Right renal pelvis (tissue), 4 donors: ENCODE results near the gene PRKG1. TPM values are rescaled to one million over a fixed set of nuclear protein-coding genes. Genes with fewer than 3 reads are reported as not detected.
"Not testable (repeated sequence)": the region's sequence is repeated elsewhere in the genome, so short reads cannot be mapped to it uniquely, and the experiment has no call there.

Experiments used
- DNase-seq, 4 donors: peaks; one replicate each; pipeline ENCODE4 v3.0.0-alpha.2; 2013; ENCODE audit warnings: low read depth in 4 of 4, low spot score in 3 of 4, missing footprints in 1 of 4
- polyA plus RNA-seq, 4 donors: library from polyadenylated mRNA; unstranded; fragments of 120-200 nt; gene quantifications; one replicate each; pipeline ENCODE4 v1.2.1, GENCODE V29; 2013; ENCODE audit not compliant: insufficient read length in 4 of 4

The PRKG1 gene
- polyA plus RNA-seq, 4 donors: 13.3 to 16.0 (median 14.3) TPM

DNA sequence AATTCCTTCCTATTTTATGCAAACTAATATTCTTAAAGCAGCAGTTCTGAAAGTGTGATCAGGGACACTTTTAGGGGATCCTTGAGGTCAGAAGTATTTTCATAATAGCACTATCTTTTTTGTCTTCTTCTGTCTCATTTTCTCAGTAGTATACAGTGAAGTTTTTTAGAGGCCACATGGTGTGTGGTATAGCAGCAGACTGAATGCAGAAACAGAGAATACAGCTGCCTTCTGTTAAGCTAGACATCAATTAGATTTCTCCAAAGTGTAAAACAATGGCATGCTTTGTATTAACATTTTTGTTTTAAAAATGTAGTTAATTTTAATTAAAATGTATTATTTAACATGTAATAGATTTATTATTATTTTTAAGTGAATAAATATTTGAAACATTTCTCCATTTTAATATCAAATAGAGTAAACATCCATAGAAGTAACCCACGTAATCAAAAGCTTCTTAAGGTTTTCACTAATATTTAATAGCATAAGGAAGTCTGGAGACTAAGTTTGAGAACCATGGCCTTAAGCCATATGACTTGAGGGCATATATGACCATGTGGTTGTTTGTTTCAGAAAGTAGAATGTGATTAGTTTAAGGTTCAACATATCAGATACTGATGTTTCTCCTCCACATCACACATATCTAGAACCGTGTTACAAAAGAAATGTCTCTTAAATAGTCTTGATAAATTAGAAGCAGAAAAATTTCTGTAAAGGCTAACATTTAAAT is 94.0 kb downstream of the PRKG1 start:
- DNase-seq: no peak

DNA sequence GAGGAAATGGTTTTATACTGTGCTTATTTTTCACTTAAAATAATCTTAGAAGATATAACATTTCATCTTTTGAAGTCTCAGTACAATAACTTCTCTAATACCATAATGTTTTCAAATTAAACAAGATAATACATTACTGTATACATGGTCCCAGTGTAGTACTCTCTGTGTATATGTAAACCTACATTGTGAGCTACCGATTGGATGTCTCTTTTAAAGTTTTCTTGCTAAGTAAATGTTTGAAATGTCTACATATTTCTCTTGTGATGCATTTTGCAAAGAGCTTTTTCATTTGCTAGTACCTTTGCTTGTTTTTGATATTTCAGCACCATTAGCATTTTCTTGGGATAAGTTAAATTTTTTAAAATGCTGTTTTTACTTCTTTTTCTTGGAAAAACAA is 94.8 kb downstream of the PRKG1 start:
- DNase-seq: no peak

DNA sequence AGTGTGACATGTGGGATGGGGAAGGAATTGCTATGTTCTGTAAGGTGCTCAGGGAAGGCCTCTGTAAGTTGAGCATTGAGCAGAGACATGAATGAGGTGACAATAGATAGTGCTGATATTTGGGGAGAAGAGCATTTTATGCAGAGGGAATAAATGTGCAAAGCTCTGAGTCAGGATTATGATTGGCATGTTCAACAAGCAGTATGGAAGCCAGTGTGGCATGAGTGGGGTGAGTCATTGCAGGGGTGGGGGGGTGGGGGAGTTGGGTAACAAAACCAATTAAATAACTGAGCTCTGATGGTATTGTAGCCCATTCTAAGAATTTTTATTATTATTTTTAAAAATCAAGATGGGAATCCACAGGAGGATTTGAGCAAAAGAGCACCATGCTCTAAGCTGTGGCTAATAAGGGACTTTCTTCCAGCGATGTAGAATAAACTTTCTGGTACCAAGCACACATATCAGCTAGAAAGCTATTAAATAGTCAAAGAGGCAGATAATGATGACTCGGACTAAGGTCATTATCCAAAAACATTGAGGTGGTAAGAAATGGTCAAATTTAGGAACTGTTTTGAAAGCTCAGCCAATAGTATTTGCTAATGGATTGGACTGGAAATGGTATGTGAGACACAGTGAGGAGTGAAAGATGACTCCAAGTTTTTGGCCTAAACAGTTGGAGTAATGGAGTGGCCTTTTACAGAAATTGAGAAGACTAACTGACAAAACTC is 96.4 kb downstream of the PRKG1 start:
- DNase-seq: no peak

DNA sequence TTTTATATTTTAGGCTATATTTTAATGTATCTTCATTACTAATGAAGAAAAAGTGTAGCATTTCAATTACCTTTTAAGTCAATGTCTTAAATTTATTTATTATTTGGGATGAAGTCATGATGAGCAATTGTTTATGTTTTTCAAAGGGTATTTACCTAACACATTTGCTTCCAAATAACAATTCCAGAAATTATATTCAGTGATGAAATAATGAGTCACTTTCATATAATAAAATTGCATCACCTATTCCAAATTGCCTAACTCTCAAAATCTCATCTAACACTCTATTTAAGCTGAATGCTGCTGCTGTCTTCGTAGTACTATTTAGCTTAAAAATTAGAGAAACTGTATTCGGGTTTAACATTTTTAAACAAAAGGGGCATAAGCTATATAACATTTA is 97.7 kb downstream of the PRKG1 start:
- no peak for DNase-seq

DNA sequence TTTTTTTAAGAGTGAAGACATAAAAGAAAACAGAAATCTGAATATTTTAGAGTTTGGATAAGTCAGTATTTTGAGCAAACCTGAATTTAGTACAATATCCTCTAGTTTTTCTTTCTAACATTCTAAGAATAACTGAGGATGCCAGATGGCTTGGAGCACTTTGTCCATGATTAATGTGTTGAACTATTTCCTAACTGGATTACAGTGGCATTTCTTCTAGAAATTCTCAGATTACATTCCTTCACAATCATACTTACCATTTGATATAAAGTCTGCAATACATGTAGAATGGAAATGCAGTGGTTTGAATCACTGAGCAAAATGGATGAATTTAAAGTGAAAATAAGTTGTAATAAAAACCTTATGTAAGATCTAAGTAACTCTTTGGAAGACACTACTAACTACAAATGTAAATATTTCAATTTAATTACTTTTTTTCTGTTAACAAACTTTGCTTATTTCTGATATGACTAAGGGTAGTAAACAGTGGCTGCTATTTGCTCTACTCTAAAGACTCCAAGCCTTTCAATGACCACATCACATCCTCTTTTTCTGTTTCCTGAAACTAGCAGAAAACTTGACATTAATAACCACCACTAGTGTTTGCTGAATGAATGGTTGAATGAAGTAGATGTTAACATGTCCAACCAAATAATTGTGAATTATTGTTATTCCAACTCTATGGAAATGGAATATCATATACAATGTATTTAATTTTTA is 102.8 kb downstream of the PRKG1 start:
- DNase-seq: no peak

DNA sequence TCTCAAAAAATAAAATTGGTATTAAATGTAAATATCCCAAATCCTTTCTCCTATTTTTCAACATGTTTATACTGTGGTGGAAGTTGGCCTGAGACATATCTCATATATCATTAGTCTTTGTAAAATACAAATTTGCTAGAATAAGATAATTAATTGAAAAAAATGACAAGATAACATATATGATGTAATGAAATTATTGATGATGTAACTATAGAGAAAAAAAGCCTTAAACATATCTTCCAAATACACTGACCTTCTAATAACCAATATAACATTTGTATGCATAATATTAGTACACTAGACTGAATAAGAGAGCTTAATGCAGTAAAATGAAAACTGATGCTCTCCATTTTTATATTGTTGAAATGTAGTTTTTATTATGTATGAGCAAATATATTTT is 104.3 kb downstream of the PRKG1 start:
- DNase-seq: no peak

DNA sequence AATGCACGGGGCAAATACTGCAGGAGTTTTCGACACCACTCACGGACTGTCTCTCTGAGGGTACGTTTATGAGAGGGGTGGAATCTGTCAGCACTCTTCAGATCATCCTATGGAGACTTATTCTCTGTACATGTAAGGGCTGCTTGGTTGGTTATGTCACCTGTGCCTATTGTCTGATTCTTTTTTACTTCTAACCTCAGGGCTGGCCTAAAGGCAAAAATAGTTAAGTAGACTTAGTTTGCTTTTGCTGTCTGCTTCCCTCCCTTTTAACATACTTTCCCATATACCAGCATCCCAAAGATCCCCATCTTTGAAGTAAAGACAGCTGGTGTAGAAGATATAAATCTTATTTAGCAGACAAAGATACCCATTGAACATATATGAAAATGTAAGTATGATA is 105.9 kb downstream of the PRKG1 start:
- no peak for DNase-seq

DNA sequence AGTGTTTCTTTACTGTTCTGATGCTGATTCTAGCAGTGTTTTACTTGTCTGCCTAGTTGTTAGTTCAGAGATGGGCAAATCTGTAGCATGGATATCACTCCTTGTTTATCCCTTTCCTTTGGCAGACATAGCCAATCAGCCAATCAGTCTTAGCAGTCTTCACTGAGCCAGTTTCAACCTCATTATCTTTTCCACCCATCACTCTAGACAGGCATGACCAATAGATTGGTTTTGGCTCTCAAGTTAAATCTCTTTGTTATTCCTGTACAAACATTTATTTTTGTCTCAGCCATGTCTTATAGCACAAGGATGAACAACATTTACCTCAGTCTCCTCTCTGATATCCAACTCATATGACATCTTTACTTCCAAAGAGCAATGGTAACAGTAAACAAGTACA is 109.5 kb downstream of the PRKG1 start:
- DNase-seq: no peak

DNA sequence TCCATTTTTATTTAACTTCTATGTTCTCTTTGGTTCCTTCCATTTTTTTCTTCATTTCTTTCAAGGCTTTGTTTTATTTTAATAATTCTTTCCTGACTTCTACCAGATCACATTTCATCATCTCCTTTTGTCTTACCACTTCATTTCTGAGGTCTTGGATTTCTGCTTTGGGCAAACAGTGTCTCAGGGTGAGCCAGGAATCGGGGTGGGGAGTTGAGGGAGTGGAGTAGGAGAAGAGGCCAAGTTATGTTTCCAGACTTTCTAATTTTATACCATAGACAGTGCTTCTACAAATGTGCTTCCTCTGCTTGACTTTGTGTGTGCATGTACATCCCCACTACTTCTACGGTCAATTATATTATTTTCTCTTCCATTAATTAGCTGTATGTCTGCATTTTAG is 112.1 kb downstream of the PRKG1 start:
- no peak for DNase-seq

DNA sequence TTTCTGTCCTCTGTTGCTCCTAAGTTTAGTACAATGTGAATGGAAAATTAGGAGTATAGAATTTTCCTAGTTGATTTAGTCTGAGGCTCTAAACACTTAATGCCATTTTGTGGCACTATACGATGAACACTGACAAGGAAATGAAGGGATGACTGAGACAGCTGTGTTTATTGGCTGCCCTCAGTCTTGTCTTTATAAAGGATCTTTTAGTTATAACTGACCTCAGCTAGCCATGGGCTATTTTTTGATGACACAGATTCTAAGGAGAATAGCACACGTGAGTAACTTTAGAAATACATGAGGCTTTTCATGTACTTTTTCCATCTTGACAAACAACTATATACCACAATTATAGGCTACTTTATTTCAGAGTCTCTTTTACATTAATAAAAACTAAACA is 113.7 kb downstream of the PRKG1 start:
- DNase-seq: no peak

DNA sequence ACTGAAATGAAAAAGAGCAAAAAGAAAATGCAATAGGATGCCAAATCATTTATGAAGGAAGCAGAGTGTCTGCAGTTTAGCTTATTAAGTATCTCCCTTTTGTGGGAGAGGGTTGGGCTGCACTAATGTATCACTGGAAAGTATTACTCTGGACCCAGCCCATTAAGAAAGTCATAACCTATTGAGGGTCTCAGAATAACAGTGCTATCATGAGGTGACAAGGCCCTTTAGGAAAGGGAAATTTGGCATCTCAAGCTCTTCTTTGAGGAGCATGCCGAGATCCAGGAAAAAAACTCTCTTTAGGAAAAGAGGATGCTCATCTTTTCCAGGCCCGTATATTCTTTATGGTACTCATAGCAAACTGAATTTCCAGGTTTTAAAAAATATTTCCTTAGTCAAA is 114.6 kb downstream of the PRKG1 start:
- no peak for DNase-seq

DNA sequence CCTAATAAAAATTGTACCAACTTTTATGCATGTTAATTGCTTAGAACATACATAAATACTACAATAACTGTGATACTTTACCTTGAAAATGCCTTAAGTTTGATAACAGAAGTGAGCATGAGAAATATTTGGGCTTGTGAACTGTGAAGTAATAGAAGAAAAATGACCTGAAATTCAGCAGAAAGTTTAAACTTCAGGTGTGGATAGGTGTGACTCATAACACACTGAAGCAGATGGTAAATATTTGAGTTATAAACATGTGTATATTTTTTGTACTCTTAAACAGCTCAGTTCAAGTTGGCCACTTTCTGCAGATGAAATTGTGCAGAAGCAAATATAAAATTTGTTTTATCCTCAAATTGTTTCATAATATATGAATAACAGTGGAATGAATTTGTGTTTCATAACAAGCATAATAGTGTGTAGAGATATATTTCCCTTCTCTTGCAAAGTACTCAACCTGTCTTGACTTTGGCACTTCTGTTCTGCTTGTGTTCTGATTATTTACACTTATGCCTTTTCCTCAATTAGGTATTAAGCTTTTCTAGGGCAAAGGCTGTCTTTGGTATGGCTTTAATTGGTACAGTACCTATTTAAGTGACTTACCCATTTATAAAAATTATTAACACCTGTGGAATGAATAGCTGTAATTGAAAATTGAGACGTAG is 122.4 kb downstream of the PRKG1 start:
- no peak for DNase-seq

DNA sequence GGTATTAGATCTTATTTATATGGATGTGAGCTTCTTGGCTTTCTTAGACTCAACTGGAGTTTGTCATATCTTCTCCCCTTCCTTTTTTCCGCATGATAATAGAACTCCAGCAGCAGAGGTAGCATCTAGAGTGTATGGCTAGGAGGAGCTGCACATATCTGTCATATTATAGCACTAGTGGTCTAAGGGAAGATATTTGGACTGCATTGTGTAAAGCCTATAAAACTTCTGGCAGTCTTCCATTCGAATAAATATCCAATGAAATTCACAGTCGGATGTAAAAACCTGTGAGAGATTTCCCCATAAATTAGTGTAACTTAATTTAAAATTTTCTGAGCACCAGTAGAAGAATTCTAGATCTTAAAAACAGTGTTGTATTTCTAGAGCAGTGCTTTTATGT is 123.9 kb downstream of the PRKG1 start:
- DNase-seq: no peak

DNA sequence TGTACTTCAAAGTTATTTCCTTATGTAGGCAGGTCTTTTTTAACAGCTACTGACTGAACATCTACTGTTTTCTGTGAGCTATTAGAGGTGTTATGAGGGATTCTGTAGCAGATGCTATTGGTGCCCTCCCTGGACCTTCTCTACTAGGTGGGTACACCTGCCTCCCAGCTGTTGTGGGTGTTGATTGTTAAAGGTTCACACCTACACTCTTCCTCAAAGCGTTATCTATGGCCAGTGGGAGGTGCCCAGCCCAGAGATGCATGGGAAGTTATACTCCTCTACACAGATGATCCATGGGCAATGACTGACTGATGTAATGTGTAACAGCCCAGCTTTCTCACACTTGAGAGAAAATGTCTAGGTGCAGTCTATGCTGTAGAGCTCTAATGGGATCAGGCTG is 127.7 kb downstream of the PRKG1 start:
- no peak for DNase-seq

DNA sequence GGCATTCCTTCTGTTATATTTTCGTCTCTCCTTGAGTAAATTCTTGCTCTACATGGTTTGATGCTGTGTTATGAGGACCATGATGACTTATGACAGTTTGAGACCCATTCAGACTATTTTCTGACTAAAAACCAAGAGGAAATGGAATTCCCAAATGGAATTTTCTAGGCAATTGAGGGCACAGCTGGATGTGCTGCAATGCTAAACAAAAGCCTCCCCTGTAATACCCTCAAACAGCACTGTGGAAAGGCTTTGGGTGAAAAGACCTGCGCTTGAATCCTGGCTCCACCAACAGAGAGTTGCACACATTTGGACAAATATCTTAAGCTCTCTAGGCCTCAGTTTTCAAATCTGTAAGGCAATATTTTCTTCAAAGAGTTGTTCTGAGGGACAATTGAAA is 129.1 kb downstream of the PRKG1 start:
- no peak for DNase-seq

DNA sequence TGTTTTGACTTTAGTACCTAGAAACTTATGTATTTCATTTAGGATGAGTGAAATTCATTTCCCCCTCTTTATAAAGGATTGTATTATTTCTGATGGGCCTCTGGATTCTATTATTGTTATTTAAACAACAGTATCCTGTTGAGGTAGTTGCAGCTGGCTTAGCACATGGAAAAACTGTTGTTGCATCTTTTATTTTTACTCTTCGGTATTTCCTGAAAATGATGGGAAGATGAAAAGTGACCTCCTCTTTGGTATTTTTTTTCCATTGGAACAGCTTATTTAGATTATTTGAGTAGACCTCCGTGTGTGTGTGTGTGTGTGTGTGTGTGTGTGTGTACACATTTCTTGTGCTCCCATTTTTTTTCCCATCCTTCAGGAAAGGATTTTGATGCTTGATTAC is 129.8 kb downstream of the PRKG1 start:
- DNase-seq: no peak

DNA sequence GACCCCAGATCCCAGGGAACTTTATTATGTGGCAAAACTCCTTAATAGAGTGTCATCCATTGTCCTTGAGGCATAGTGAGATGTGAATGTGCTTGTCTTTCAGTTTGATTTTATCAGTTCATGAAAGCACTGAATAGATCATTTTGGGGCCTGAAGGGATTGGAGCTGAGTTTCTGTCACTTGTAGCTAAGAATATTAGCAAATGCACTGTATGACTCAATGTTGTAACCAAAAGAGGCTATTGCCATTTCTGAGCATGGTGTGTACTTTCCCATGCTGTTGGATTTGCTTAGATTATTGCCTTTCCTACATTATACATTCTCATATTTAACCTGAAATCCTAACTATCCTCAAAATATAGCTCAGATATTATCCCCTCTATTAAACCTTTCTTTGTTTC is 130.4 kb downstream of the PRKG1 start:
- no peak for DNase-seq

DNA sequence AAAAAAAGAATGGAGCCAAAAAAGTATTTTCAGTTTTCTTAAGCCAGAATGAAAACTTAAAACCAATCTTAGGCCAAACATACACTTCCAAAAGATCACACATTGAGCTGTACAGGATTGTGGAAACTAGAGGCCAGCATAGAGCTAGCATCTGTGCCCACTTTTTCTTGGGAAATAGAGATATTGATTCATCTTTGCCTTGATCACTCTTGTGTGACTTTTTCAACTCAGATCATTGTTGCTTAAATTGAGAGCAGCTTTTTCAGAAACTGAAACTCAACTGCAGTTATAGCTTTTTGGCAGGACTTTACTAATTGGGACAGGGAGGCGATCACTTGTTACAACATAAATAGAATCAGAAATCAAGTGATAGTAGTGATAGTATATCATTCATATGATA is 132.2 kb downstream of the PRKG1 start:
- no peak for DNase-seq

DNA sequence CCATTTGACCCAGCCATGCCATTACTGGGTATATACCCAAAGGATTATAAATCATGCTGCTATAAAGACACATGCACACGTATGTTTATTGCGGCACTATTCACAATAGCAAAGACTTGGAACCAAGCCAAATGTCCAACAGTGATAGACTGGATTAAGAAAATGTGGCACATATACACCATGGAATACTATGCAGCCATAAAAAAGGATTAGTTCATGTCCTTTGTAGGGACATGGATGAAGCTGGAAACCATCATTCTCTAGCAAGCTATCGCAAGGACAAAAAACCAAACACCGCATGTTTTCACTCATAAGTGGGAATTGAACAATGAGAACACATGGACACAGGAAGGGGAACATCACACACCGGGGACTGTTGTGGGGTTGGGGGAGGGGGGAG is 138.7 kb downstream of the PRKG1 start:
- DNase-seq: not testable (repeated sequence)

DNA sequence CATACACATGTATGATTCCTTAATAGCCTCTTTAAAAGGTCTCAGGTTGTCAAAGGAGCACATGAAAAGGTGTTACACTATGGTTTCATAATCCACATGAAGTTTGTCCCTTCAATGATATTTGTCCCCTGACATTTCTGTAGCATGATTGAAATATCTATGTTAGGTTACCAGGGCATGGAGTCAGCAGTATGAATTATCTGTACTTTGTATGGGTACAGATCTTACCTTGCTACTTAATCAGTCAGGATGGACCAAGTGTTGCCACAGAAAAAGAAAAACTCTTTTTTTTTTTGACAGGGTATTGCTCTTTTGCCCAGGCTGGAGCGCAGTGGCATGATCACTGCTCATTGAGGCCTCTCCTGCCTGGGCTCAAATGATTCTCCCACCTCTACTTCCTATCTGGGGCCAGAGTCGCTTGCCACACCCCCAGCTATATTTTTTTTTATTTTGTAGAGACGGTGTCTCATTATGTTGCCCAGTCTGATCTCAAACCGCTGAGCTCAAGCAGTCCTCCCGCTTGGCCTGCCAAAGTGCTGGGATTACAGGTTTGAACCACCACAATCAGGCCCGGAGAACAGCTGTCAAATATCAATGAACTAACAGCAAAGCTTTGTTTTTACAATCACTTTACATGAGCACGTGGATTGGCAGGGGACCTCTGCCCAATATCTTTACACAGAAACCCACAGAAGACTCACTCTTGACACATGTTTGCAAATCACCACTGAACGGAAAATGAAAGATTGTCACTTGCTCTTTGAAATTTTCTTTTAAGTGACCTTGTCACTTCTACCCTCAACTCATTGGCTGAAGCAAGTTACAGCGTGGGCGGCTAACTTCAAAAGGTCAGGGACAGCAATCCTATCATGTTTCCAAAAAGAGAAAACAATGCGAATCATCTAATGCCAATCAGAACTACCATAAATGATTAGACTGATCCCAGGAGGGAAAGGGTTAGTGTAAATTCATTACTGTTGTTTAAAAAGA is 140.2 kb downstream of the PRKG1 start:
- DNase-seq: no peak
